Stomach (tissue), 4 donors: ENCODE results near the gene PCED1B.

ENCODE experiments used
- CTCF ChIP-seq, 7 experiments: fragments of 450-650 bp in 4 of 7; fragments of 200-600 bp in 3 of 7; sonication (generic) in 3 of 7; IDR thresholded peaks; one replicate each; pipeline ENCODE4 v1.5.1; 2016 to 2019; ENCODE audit warnings: antibody characterized with exemption in 7 of 7, control low read depth in 2 of 7, mild to moderate bottlenecking in 1 of 7
- POLR2A ChIP-seq, 4 donors: fragments of 450-650 bp; IDR thresholded peaks; one replicate each; pipeline ENCODE4 v1.6.1; 2016; ENCODE audit warnings: antibody characterized with exemption in 4 of 4, control low read depth in 2 of 4, mild to moderate bottlenecking in 1 of 4, moderate library complexity in 1 of 4
- POLR2AphosphoS5 ChIP-seq, 3 donors: sonication (generic); formaldehyde crosslinking; IDR thresholded peaks; one replicate each; pipeline ENCODE4 v1.6.1; 2016; ENCODE audit warnings: antibody characterized with exemption in 3 of 3

DNA sequence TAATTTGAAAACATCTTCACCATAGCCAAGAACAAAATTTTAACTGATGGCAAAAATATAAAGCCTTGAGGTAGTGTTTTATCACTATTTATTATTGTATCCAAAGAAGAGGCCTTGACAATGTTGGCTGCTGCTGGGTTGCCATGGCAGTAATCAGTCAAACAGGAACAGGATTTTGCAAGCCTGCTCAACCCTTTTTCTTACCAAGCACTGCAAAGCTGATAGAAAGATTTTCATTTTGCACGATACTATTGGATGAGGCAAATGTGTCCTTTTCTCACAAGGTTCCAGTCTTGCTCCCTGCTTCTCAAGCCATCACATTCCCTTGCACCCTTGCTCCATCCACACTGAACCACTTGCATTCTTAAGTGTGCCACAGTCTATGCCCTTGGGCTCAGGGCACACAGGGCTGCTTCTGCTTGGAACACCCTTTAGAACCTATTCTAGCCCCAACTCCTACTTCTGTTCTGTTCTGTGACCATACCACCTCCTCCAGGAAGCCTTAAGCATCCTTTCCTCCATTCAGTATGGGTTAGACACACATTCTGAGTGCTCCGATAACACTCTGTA lies 76.8 kb downstream of the PCED1B start:
- no peak for TF ChIP-seq POLR2AphosphoS5 (IDR thresholded peaks at IDR 0.05)
- no peak for TF ChIP-seq CTCF (IDR thresholded peaks at IDR 0.05)
- no peak for TF ChIP-seq POLR2A (IDR thresholded peaks at IDR 0.05)
